Neuronal stem cell (in vitro differentiated cells): Measurements from ENCODE around the gene HS1BP3.

ENCODE experiments used
- DNase-seq: peaks from one replicate; pipeline ENCODE4 v3.0.0-alpha.2; 2013; ENCODE audit warnings: low spot score
- H2AFZ ChIP-seq: one replicate; pipeline ENCODE4 v1.6.1; 2013; ENCODE audit warnings: mild to moderate bottlenecking, low read length, inconsistent platforms
- H2AK5ac ChIP-seq: 2 replicates; pipeline ENCODE4 v1.6.1; 2013; ENCODE audit warnings: low read depth, mild to moderate bottlenecking, inconsistent platforms, low read length, moderate library complexity, mixed read lengths
- H2BK120ac ChIP-seq: 2 replicates; pipeline ENCODE4 v1.6.1; 2013; ENCODE audit warnings: low read depth, mild to moderate bottlenecking, inconsistent platforms, low read length, moderate library complexity, mixed read lengths
- H2BK12ac ChIP-seq: one replicate; pipeline ENCODE4 v1.6.1; 2013; ENCODE audit warnings: low read length, inconsistent platforms
- H2BK15ac ChIP-seq: 2 replicates; pipeline ENCODE4 v1.6.1; 2013; ENCODE audit warnings: mild to moderate bottlenecking, low read length, inconsistent platforms, mixed read lengths
- H2BK5ac ChIP-seq: one replicate; pipeline ENCODE4 v1.6.1; 2013; ENCODE audit warnings: inconsistent platforms, mild to moderate bottlenecking, low read length, moderate library complexity
- H3K14ac ChIP-seq: one replicate; pipeline ENCODE4 v1.6.1; 2013; ENCODE audit warnings: low read length, inconsistent platforms
- H3K18ac ChIP-seq: 2 replicates; pipeline ENCODE4 v1.6.1; 2013; ENCODE audit warnings: low read length, inconsistent platforms
- H3K23ac ChIP-seq: 2 replicates; pipeline ENCODE4 v1.6.1; 2013; ENCODE audit warnings: low read depth, mild to moderate bottlenecking, mixed read lengths, low read length, inconsistent platforms; ENCODE audit not compliant: poor library complexity
- H3K27ac ChIP-seq: replicated peaks from 3 replicates; pipeline ENCODE4 v1.5.1; 2013; ENCODE audit warnings: low read length, inconsistent platforms
- H3K27me3 ChIP-seq, 3 experiments: 2 replicates each; pipeline ENCODE4 v1.6.1; 2013; ENCODE audit warnings: low read length in 3 of 3, mild to moderate bottlenecking in 2 of 3, inconsistent platforms in 1 of 3, low read depth in 1 of 3, mixed read lengths in 1 of 3, moderate library complexity in 1 of 3; ENCODE audit not compliant: control insufficient read depth in 3 of 3, insufficient read depth in 3 of 3
- H3K36me3 ChIP-seq, 2 donors: replicated peaks in 1 of 2; 2 replicates each; pipeline ENCODE4 v1.6.1; 2013; ENCODE audit warnings: low read length in 2 of 2; ENCODE audit not compliant: control insufficient read depth in 2 of 2, insufficient read depth in 2 of 2
- H3K4ac ChIP-seq: 2 replicates; pipeline ENCODE4 v1.6.1; 2013; ENCODE audit warnings: inconsistent platforms, mild to moderate bottlenecking, low read length, moderate library complexity
- H3K4me1 ChIP-seq, 2 donors: 1 replicate in 1 of 2; 2 replicates in 1 of 2; pipeline ENCODE4 v1.6.1; 2013; ENCODE audit warnings: low read length in 2 of 2, low read depth in 1 of 2; ENCODE audit not compliant: control insufficient read depth in 2 of 2, insufficient read depth in 1 of 2
- H3K4me2 ChIP-seq: one replicate; pipeline ENCODE4 v1.6.1; 2013; ENCODE audit warnings: mild to moderate bottlenecking, low read length, inconsistent platforms; ENCODE audit not compliant: insufficient read depth, poor library complexity, severe bottlenecking
- H3K4me3 ChIP-seq, 2 donors: 2 replicates each; pipeline ENCODE4 v1.5.1; 2013; ENCODE audit warnings: low read length in 2 of 2, mild to moderate bottlenecking in 2 of 2, inconsistent platforms in 1 of 2, moderate library complexity in 1 of 2
- H3K79me1 ChIP-seq: one replicate; pipeline ENCODE4 v1.6.1; 2013; ENCODE audit warnings: low read depth, mild to moderate bottlenecking, inconsistent platforms, low read length, moderate library complexity
- H3K9ac ChIP-seq: one replicate; pipeline ENCODE4 v1.6.1; 2013; ENCODE audit warnings: mild to moderate bottlenecking, low read depth, low read length, inconsistent platforms; ENCODE audit not compliant: poor library complexity
- H3K9me3 ChIP-seq, 2 donors: replicated peaks in 1 of 2; 2 replicates each; pipeline versions ENCODE3 to v1.6.1; 2013; ENCODE audit warnings: low read length in 2 of 2, mild to moderate bottlenecking in 2 of 2, inconsistent platforms in 1 of 2, low read depth in 1 of 2, mixed read lengths in 1 of 2, moderate library complexity in 1 of 2; ENCODE audit not compliant: control insufficient read depth in 2 of 2, insufficient read depth in 1 of 2
- H4K8ac ChIP-seq: one replicate; pipeline ENCODE4 v1.6.1; 2013; ENCODE audit warnings: low read depth, mild to moderate bottlenecking, inconsistent platforms, low read length, moderate library complexity
- H4K91ac ChIP-seq: one replicate; pipeline ENCODE4 v1.6.1; 2013; ENCODE audit warnings: low read length, low read depth, mild to moderate bottlenecking, inconsistent platforms; ENCODE audit not compliant: poor library complexity
- WGBS, 2 donors: extraction: QIAGEN DNeasy Blood & Tissue Kit; methylation state at CpG; one replicate each; pipeline ENCODE4 v1.1.7; 2013; ENCODE audit warnings: missing lambda C conversion rate in 2 of 2, mixed read lengths in 1 of 2; ENCODE audit not compliant: insufficient read length in 2 of 2, insufficient replicate concordance in 1 of 2; ENCODE audit errors: extremely low coverage in 2 of 2; 5-methylcytosine and 5-hydroxymethylcytosine counted together

HS1BP3 gene

GRCh38 chr2:20575414-20575813 is 75.5 kb downstream of the HS1BP3 start:
- H3K9ac ChIP-seq, result peak overlapping the region; percentile 24
- H3K4me2 ChIP-seq, result no peak overlapping the region
- no peak overlapping the region for H3K23ac ChIP-seq
- peak overlapping the region; percentile 56 for H2BK15ac ChIP-seq
- no peak overlapping the region for H2BK120ac ChIP-seq
- H3K27ac ChIP-seq, result no peak overlapping the region
- H2AK5ac ChIP-seq, result peak overlapping the region; percentile 67
- H3K4me3 ChIP-seq, result no peak overlapping the region
- peak overlapping the region; percentile 29 for H3K4ac ChIP-seq
- H4K8ac ChIP-seq, result no peak overlapping the region
- no peaks in the 10 kb centered on the region for H3K36me3 ChIP-seq
- H3K27me3 ChIP-seq, result no peaks in the 10 kb centered on the region
- H4K91ac ChIP-seq, result peak overlapping the region; percentile 35
- H3K9me3 ChIP-seq, result no peaks in the 10 kb centered on the region
- peak overlapping the region; percentile 88 for H3K18ac ChIP-seq
- H2BK12ac ChIP-seq, result peak overlapping the region; percentile 73
- no peak overlapping the region for H2AFZ ChIP-seq
- no peak for DNase-seq
- H3K14ac ChIP-seq, result no peak overlapping the region
- peaks cover 19 to 29% of the 10 kb centered on the region in 2 donors for H3K4me1 ChIP-seq
- no peaks in the 10 kb centered on the region for H3K79me1 ChIP-seq
- no CpG with 5 or more reads among the region's 5 CpGs for WGBS, 2 donors
- no peak overlapping the region for H2BK5ac ChIP-seq

- no peak for DNase-seq
- Histone ChIP-seq H4K91ac (no peak overlapping the region), H3K14ac (no peak overlapping the region), H3K18ac (peak overlapping the region; percentile 88), H2AK5ac (peak overlapping the region; percentile 67), H2BK12ac (peak overlapping the region; percentile 73), H3K79me1 (no peaks in the 10 kb centered on the region), H3K36me3 (no peaks in the 10 kb centered on the region), H3K4me1 (peaks cover 18 to 28% of the 10 kb centered on the region in 2 donors), H3K4me2 (no peak overlapping the region), H3K4me3 (no peak overlapping the region), H2AFZ (no peak overlapping the region), H3K23ac (no peak overlapping the region), H3K9ac (no peak overlapping the region), H3K4ac (no peak overlapping the region), H2BK15ac (peak overlapping the region; percentile 22), H3K27me3 (no peaks in the 10 kb centered on the region), H2BK5ac (no peak overlapping the region), H3K9me3 (no peaks in the 10 kb centered on the region), H4K8ac (no peak overlapping the region), H3K27ac (no peak overlapping the region), H2BK120ac (no peak overlapping the region)
- WGBS, 2 donors, result no CpG with 5 or more reads among the region's 6 CpGs
Observed at GRCh38 chr2:20574930-20575329, 76.0 kb downstream of the HS1BP3 start.

- H3K9ac ChIP-seq, result no peak overlapping the region
- no peak overlapping the region for H2BK120ac ChIP-seq
- no peaks in the 10 kb centered on the region for H3K9me3 ChIP-seq
- no peak overlapping the region for H3K23ac ChIP-seq
- DNase-seq, result no peak
- H3K4me2 ChIP-seq, result no peak overlapping the region
- no peak overlapping the region for H3K4me3 ChIP-seq
- H2BK5ac ChIP-seq, result no peak overlapping the region
- no CpG with 5 or more reads among the region's 5 CpGs for WGBS, 2 donors
- H3K18ac ChIP-seq, result no peak overlapping the region
- H4K91ac ChIP-seq, result no peak overlapping the region
- no peak overlapping the region for H2AFZ ChIP-seq
- H4K8ac ChIP-seq, result no peak overlapping the region
- H3K27ac ChIP-seq, result no peak overlapping the region
- no peaks in the 10 kb centered on the region for H3K27me3 ChIP-seq
- H3K79me1 ChIP-seq, result no peaks in the 10 kb centered on the region
- peaks cover 17 to 24% of the 10 kb centered on the region in 2 donors for H3K4me1 ChIP-seq
- peak overlapping the region; percentile 51 for H2BK12ac ChIP-seq
- H3K36me3 ChIP-seq, result no peaks in the 10 kb centered on the region
- H2AK5ac ChIP-seq, result peak overlapping the region; percentile 33
- peak overlapping the region; percentile 22 for H2BK15ac ChIP-seq
- H3K4ac ChIP-seq, result no peak overlapping the region
- no peak overlapping the region for H3K14ac ChIP-seq
Observed at GRCh38 chr2:20574423-20574911, 76.4 kb downstream of the HS1BP3 start.

- Histone ChIP-seq H3K27me3 (no peaks in the 10 kb centered on the region), H2BK12ac (no peak overlapping the region), H3K4me1 (peaks cover 13 to 21% of the 10 kb centered on the region in 2 donors), H3K14ac (no peak overlapping the region), H2BK5ac (no peak overlapping the region), H3K4ac (no peak overlapping the region), H3K18ac (no peak overlapping the region), H3K79me1 (no peaks in the 10 kb centered on the region), H2BK120ac (no peak overlapping the region), H2BK15ac (no peak overlapping the region), H3K4me3 (no peak overlapping the region), H3K9me3 (no peaks in the 10 kb centered on the region), H3K9ac (no peak overlapping the region), H3K36me3 (no peaks in the 10 kb centered on the region), H2AFZ (peak overlapping the region; percentile 21), H3K4me2 (no peak overlapping the region), H3K27ac (no peak overlapping the region), H2AK5ac (no peak overlapping the region), H4K91ac (no peak overlapping the region), H4K8ac (no peak overlapping the region), H3K23ac (no peak overlapping the region)
- WGBS, 2 donors, result no CpG with 5 or more reads among the region's 10 CpGs
- no peak for DNase-seq
Observed at GRCh38 chr2:20573620-20574422, 77.1 kb downstream of the HS1BP3 start.
